ENCODE results near the gene SNX5. TPM values are rescaled to one million over a fixed set of nuclear protein-coding genes. Genes with fewer than 3 reads are reported as not detected.

SNX5 gene
- 100 to 1,000 TPM; 141 to 149 TPM for total RNA-seq

GRCh38 chr20:17968366-17969277, at the start of gene SNX5, which contains the start of gene MGME1:
TSS of gene SNX5 (minus strand) at chr20:17968794. CDS start at chr20:17968425, 369 bp downstream.
TSS of gene MGME1 (plus strand) at chr20:17969018. CDS start at chr20:17969860, 842 bp downstream.

Other genes starting within 250 kb of the SNX5 start
- gene MGME1, start 224 bp upstream of the SNX5 start, total RNA-seq = 10 to 100 TPM; 40.7 to 41.3 TPM
- gene OVOL2, start 89.1 kb upstream of the SNX5 start, total RNA-seq = not detected
- gene KAT14, start 169.1 kb upstream of the SNX5 start, total RNA-seq = 10 to 100 TPM; 14.5 to 15.8 TPM
- gene PET117, start 169.1 kb upstream of the SNX5 start, total RNA-seq = 10 to 100 TPM; 13.6 to 14.4 TPM

Data from activated naive CD4-positive, alpha-beta T cell treated with anti-CD3 and anti-CD28 coated beads, Interleukin-2, amount 10 ng/mL, durations not matched to agents 5 hours and 36 hours (primary cell).